ENCODE data around the gene GP1BB. TPM values are rescaled to one million over a fixed set of nuclear protein-coding genes. Genes with fewer than 3 reads are reported as not detected.

Gene GP1BB
- 1.5 and 3.3 TPM in 2 replicates for total RNA-seq

GRCh38 chr22:19723232-19723982, at the start of gene GP1BB:
Gene GP1BB (plus strand): TSS chr22:19723539. CDS start chr22:19723570, 31 bp downstream.

GRCh38 chr22:19714312-19715187, 8.8 kb upstream of the GP1BB start, which contains the start of gene SEPTIN5:
Gene SEPTIN5 (plus strand): TSS chr22:19714503. CDS start chr22:19714589, 86 bp downstream.

GRCh38 chr22:19760058-19760950, 37.0 kb downstream of the GP1BB start, which contains the start of gene TBX1:
Gene TBX1 (plus strand): TSS chr22:19760778. CDS start chr22:19760844, 66 bp downstream.

Other genes starting within 250 kb of the GP1BB start
- gene UFD1, start 244.3 kb upstream of the GP1BB start, total RNA-seq: 93.4 and 97.3 TPM in 2 replicates
- gene CDC45, start 243.6 kb upstream of the GP1BB start, total RNA-seq: 3.1 and 4.0 TPM in 2 replicates
- 465 and 759 TPM in 2 replicates for gene CLDN5, start 199.1 kb upstream of the GP1BB start, total RNA-seq
- 28.1 and 36.5 TPM in 2 replicates for gene SEPTIN5, start 9.0 kb upstream of the GP1BB start, total RNA-seq
- gene TBX1, start 37.2 kb downstream of the GP1BB start, total RNA-seq: 38.6 and 40.5 TPM in 2 replicates
- 2.4 and 2.6 TPM in 2 replicates for gene GNB1L, start 131.3 kb downstream of the GP1BB start, total RNA-seq
- 20.0 and 23.4 TPM in 2 replicates for gene RTL10, start 131.3 kb downstream of the GP1BB start, total RNA-seq
- gene COMT, start 218.2 kb downstream of the GP1BB start, total RNA-seq: 266 and 366 TPM in 2 replicates
- 42.0 and 53.0 TPM in 2 replicates for gene TXNRD2, start 218.3 kb downstream of the GP1BB start, total RNA-seq

Data from dermis lymphatic vessel endothelial cell (primary cell).